GM13976 (cell line): Measurements from ENCODE around the gene TAS2R7.
"Not testable (repeated sequence)": the region's sequence is repeated elsewhere in the genome, so short reads cannot be mapped to it uniquely, and the experiment has no call there.

ENCODE experiments used
- DNase-seq: peaks from one replicate; pipeline ENCODE4 v3.0.0; 2012; ENCODE audit warnings: low spot score
- in situ Hi-C: fragments of 300-500 bp; cut with MboI; formaldehyde crosslinking; loops from one replicate; pipeline ENCODE4 v1.12.0; 2022; ENCODE audit warnings: low sequenced_read_pairs, mixed read lengths, inconsistent platforms; ENCODE audit not compliant: unreplicated experiment
- TF ChIP-seq, protein P1 (sequence below): IDR thresholded peaks from 2 replicates; pipeline ENCODE4 v1.5.1; 2012; ENCODE audit warnings: borderline replicate concordance, mild to moderate bottlenecking; ENCODE audit not compliant: insufficient read depth; ENCODE audit errors: extremely low read depth, missing control alignments, control extremely low read depth

The TAS2R7 gene

GRCh38 chr12:10801741-10802140 is 686 bp downstream of the TAS2R7 start:
- TF ChIP-seq, protein P1, sequence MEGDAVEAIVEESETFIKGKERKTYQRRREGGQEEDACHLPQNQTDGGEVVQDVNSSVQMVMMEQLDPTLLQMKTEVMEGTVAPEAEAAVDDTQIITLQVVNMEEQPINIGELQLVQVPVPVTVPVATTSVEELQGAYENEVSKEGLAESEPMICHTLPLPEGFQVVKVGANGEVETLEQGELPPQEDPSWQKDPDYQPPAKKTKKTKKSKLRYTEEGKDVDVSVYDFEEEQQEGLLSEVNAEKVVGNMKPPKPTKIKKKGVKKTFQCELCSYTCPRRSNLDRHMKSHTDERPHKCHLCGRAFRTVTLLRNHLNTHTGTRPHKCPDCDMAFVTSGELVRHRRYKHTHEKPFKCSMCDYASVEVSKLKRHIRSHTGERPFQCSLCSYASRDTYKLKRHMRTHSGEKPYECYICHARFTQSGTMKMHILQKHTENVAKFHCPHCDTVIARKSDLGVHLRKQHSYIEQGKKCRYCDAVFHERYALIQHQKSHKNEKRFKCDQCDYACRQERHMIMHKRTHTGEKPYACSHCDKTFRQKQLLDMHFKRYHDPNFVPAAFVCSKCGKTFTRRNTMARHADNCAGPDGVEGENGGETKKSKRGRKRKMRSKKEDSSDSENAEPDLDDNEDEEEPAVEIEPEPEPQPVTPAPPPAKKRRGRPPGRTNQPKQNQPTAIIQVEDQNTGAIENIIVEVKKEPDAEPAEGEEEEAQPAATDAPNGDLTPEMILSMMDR: no peak
- in situ Hi-C loops: no loop called here

GRCh38 chr12:10794222-10794621 is 8.2 kb downstream of the TAS2R7 start:
- TF ChIP-seq, protein P1: no peak
- in situ Hi-C loops: no loop called here
- DNase-seq: no peak

More at GRCh38 chr12:10801741-10802140, 686 bp downstream of the TAS2R7 start:
- DNase-seq: no peak

DNA sequence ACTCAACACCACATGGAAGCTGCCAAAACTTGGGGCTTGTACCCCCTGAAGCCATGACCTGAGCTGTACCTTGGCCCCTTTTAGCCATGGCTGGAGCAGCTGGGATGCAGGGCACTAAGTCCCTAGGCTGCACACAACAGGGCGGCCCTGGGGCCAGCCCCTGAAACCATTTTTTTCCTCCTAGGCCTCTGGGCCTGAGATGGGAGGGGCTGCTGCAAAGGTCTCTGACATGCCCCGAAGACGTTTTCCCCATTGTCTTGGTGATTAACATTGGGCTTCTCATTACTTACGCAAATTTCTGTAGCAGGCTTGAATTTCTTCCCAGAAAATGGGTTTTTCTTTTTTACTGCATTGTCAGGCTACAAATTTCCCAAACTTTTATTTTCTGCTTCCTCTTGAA is 10.7 kb downstream of the TAS2R7 start:
- in situ Hi-C loops, DNase-seq: not testable (repeated sequence)

DNA sequence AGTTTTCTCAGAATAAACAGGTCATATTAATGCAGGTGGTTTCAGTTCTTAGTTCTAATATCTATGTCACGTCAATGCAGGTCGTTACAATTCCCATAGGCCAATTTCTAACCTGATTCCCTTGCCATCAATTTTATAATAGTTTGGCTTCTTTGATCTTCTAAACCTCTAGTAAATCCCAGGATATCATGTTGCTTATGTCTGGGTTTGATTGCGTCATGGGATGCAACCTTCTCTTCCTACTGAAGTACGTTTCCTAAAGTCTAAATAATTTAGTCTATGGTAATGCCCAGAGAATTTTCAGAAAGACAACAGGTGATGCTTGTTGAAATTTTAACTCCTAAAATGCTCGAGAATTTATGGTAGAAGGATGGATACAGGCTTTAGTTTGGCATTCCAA is 19.2 kb downstream of the TAS2R7 start:
- in situ Hi-C loops: no loop called here
- TF ChIP-seq, protein P1: no peak
- no peak for DNase-seq

DNA sequence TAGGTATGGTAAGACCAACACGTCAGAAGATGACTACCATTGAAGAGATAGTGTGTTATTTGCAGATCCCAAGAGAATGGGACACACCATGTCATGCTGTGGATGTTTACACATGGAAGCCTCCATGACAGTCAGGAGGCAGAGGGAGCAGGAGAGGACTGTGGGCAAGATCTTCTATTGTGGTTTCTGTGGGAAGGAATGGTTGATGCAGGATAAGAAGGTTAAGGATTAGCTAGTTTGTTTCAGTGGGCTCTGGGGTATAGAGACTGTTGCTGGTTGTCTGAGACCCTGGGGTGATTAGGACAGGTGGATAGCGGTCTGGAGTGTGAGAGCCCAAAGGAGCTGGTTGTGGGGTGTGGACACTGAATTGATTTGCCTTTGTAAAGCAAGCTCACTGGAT is 23.3 kb downstream of the TAS2R7 start:
- no peak for DNase-seq
- TF ChIP-seq, protein P1: no peak
- in situ Hi-C loops: loop anchor here (10.0 kb wide), 2 partner anchors 416 to 706 kb away; no protein-coding TSS in a partner anchor

GRCh38 chr12:10771132-10771733 is 31.2 kb downstream of the TAS2R7 start:
- peak; percentile 13 for DNase-seq
- TF ChIP-seq, protein P1: peak; percentile 36
- in situ Hi-C loops: loop anchor here (10.0 kb wide), 2 partner anchors 424 to 714 kb away; no protein-coding TSS in a partner anchor

- TF ChIP-seq, protein P1: no peak
- DNase-seq: no peak
- in situ Hi-C loops: no loop called here
Measured at GRCh38 chr12:10759657-10760056, 42.8 kb downstream of the TAS2R7 start.
